Measurements from ENCODE around the gene EGLN2. TPM values are rescaled to one million over a fixed set of nuclear protein-coding genes. Genes with fewer than 3 reads are reported as not detected.

The EGLN2 gene
- total and polyA plus RNA-seq, 9 of the 15 experiments (the other 6 are each of a cell fraction or from before 2014, with no cell fraction given), result 9.6 to 114 (median 71.0) TPM

DNA sequence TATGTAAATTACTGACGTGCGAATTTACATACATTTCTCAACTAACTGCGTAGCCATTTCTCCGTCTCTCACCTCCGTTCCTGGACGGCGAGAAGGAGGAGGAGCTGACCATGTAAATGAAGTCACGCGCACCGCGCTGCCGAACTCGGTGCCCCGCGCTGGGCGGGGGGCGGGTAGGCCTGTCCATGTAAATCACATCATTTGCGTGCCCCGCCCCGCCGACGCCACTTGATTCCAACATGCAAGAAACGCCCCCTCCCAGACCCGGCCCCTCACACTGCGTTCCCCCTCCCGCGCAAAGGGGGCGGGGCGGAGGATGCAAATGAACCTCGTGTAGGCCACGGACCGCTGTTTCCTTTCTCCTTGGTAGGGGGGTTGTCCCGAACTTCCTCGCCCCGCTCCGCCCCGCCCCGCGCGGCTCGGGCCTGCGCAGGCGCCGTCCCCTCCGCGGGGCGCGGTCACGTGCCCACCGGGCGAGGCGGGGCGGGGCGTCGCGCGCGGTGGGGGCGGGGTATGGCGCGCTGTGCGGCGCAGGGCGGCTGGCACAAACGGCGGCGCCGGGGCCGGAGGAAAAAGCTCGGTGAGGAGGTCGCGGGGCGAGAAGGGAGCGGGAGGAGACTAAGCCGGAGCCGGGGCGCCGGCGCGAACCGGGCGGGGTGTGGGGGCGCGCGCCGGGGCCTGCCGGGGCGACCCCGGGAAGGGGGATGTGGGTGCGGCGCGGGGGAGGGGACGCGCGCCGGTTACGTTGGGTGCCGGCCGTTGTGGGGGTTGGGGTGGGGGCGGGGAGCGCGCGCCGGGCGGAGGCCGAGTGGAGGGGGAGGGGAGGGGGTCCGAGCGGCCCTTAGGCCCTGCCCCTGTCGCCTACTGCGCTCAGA lies at the start of gene EGLN2 (continued):
- TF ChIP-seq RBM39 (optimal IDR thresholded peaks at IDR 0.05; ENCODE audit: low read depth, low read length) (no peak), SREBF1 (IDR thresholded peaks at IDR 0.05; ENCODE audit: borderline replicate concordance, low read depth, low read length) (no peak), FOXP1 (CRISPR knock-in tag; IDR thresholded peaks at IDR 0.05) (no peak), MXI1 (IDR thresholded peaks at IDR 0.05; ENCODE audit: low read depth, low read length) (peak; percentile 55), PCBP1 (IDR thresholded peaks at IDR 0.05; ENCODE audit: low read depth, low read length, poor library complexity, severe bottlenecking) (peak; percentile 49), TGIF2 (CRISPR knock-in tag; IDR thresholded peaks at IDR 0.05) (no peak), HMG20B (CRISPR knock-in tag; IDR thresholded peaks at IDR 0.05) (no peak), PRPF4 (IDR thresholded peaks at IDR 0.05; ENCODE audit: insufficient read depth, low read depth, low read length, poor library complexity, severe bottlenecking) (peak; percentile 38), GTF2A2 (tag; IDR thresholded peaks at IDR 0.05) (no peak), SPI1 (IDR thresholded peaks at IDR 0.05; ENCODE audit: borderline replicate concordance, low read depth, low read length) (peak; percentile 29; the same call in 1 of the 2 replicates), FUS (optimal IDR thresholded peaks at IDR 0.05; ENCODE audit: low read depth, low read length) (no peak), ZNF830 (CRISPR knock-in tag; IDR thresholded peaks at IDR 0.05) (no peak)
- TF ChIP-seq, protein P1, sequence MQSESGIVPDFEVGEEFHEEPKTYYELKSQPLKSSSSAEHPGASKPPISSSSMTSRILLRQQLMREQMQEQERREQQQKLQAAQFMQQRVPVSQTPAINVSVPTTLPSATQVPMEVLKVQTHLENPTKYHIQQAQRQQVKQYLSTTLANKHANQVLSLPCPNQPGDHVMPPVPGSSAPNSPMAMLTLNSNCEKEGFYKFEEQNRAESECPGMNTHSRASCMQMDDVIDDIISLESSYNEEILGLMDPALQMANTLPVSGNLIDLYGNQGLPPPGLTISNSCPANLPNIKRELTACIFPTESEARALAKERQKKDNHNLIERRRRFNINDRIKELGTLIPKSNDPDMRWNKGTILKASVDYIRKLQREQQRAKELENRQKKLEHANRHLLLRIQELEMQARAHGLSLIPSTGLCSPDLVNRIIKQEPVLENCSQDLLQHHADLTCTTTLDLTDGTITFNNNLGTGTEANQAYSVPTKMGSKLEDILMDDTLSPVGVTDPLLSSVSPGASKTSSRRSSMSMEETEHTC (IDR thresholded peaks at IDR 0.05), result peak; percentile 87
- TF ChIP-seq, protein P2, sequence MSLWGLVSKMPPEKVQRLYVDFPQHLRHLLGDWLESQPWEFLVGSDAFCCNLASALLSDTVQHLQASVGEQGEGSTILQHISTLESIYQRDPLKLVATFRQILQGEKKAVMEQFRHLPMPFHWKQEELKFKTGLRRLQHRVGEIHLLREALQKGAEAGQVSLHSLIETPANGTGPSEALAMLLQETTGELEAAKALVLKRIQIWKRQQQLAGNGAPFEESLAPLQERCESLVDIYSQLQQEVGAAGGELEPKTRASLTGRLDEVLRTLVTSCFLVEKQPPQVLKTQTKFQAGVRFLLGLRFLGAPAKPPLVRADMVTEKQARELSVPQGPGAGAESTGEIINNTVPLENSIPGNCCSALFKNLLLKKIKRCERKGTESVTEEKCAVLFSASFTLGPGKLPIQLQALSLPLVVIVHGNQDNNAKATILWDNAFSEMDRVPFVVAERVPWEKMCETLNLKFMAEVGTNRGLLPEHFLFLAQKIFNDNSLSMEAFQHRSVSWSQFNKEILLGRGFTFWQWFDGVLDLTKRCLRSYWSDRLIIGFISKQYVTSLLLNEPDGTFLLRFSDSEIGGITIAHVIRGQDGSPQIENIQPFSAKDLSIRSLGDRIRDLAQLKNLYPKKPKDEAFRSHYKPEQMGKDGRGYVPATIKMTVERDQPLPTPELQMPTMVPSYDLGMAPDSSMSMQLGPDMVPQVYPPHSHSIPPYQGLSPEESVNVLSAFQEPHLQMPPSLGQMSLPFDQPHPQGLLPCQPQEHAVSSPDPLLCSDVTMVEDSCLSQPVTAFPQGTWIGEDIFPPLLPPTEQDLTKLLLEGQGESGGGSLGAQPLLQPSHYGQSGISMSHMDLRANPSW (CRISPR knock-in tag; IDR thresholded peaks at IDR 0.05), result no peak
- TF ChIP-seq, protein P3, sequence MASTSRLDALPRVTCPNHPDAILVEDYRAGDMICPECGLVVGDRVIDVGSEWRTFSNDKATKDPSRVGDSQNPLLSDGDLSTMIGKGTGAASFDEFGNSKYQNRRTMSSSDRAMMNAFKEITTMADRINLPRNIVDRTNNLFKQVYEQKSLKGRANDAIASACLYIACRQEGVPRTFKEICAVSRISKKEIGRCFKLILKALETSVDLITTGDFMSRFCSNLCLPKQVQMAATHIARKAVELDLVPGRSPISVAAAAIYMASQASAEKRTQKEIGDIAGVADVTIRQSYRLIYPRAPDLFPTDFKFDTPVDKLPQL (IDR thresholded peaks at IDR 0.05; ENCODE audit: extremely low read depth, insufficient read length), result no peak
- TF ChIP-seq, protein P4, sequence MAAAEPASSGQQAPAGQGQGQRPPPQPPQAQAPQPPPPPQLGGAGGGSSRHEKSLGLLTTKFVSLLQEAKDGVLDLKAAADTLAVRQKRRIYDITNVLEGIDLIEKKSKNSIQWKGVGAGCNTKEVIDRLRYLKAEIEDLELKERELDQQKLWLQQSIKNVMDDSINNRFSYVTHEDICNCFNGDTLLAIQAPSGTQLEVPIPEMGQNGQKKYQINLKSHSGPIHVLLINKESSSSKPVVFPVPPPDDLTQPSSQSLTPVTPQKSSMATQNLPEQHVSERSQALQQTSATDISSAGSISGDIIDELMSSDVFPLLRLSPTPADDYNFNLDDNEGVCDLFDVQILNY (CRISPR knock-in tag; IDR thresholded peaks at IDR 0.05), result no peak
- TF ChIP-seq, protein P5, sequence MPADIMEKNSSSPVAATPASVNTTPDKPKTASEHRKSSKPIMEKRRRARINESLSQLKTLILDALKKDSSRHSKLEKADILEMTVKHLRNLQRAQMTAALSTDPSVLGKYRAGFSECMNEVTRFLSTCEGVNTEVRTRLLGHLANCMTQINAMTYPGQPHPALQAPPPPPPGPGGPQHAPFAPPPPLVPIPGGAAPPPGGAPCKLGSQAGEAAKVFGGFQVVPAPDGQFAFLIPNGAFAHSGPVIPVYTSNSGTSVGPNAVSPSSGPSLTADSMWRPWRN (IDR thresholded peaks at IDR 0.05; ENCODE audit: low read depth), result 0 out of 2 replicates have a peak, but pooled peaks have one; percentile 41

Measured in K562 (cell line).